ENCODE measurements around the gene LIPH.

DNA sequence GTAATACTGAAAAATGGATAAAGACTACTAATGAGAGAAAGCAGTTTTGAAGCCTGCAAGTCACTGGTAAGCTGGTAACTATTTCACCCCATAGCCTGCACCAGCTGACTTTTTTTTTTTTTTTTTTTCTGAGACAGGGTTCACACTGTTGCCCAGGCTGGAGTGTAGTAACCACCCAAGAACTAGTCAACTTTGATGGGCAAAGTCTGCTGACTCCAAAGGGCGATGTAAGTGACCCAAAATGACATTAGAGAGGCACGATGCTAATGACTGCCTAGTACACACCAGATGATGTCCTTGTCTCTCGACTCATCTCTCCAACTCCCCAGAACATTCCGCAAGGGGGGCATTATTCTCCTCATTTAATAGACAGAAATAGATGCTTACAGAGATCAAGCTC is 40.7 kb downstream of the LIPH start:
- TF ChIP-seq, protein P1, sequence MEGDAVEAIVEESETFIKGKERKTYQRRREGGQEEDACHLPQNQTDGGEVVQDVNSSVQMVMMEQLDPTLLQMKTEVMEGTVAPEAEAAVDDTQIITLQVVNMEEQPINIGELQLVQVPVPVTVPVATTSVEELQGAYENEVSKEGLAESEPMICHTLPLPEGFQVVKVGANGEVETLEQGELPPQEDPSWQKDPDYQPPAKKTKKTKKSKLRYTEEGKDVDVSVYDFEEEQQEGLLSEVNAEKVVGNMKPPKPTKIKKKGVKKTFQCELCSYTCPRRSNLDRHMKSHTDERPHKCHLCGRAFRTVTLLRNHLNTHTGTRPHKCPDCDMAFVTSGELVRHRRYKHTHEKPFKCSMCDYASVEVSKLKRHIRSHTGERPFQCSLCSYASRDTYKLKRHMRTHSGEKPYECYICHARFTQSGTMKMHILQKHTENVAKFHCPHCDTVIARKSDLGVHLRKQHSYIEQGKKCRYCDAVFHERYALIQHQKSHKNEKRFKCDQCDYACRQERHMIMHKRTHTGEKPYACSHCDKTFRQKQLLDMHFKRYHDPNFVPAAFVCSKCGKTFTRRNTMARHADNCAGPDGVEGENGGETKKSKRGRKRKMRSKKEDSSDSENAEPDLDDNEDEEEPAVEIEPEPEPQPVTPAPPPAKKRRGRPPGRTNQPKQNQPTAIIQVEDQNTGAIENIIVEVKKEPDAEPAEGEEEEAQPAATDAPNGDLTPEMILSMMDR (IDR thresholded peaks at IDR 0.05), result no peak
- TF ChIP-seq POLR2A (IDR thresholded peaks at IDR 0.05) (no peak), EP300 (IDR thresholded peaks at IDR 0.05; ENCODE audit: low read depth) (no peak), POLR2AphosphoS5 (IDR thresholded peaks at IDR 0.05) (no peak)

Measured in transverse colon (tissue), 4 donors.